Ovary (tissue), 3 donors: ENCODE measurements around the gene CHD3.

Experiments
- EP300 ChIP-seq: sonication (generic); formaldehyde crosslinking; IDR thresholded peaks from one replicate; pipeline ENCODE4 v1.6.1; 2017; ENCODE audit warnings: antibody characterized with exemption
- POLR2A ChIP-seq: fragments of 450-650 bp; IDR thresholded peaks from one replicate; pipeline ENCODE4 v1.6.1; 2017; ENCODE audit warnings: antibody characterized with exemption, mild to moderate bottlenecking, moderate library complexity
- TF ChIP-seq, protein P1 (sequence below), 3 donors: fragments of 450-650 bp in 2 of 3; fragments of 200-600 bp in 1 of 3; IDR thresholded peaks; one replicate each; pipeline versions ENCODE4 v1.5.1 to v1.8.0; 2016 to 2022; ENCODE audit warnings: antibody characterized with exemption in 3 of 3, mild to moderate bottlenecking in 1 of 3
- donor health status: DM: no; HTN: no; CAD: no.

DNA sequence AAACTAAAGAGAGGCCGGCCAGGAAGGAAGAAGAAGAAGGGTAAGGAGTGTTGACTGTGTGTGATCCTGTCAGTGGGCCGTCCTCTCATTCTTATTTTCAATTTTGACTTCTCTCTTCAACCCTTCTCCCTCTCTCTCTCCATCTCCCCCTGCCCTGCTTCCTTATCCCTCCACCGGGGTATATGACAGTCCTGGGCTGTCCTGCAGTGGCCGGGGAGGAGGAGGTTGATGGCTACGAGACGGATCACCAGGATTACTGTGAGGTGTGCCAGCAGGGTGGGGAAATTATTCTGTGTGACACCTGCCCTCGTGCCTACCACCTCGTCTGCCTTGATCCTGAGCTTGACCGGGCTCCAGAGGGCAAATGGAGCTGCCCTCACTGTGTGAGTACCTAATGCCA is 5.6 kb downstream of the CHD3 start:
- TF ChIP-seq, protein P1, sequence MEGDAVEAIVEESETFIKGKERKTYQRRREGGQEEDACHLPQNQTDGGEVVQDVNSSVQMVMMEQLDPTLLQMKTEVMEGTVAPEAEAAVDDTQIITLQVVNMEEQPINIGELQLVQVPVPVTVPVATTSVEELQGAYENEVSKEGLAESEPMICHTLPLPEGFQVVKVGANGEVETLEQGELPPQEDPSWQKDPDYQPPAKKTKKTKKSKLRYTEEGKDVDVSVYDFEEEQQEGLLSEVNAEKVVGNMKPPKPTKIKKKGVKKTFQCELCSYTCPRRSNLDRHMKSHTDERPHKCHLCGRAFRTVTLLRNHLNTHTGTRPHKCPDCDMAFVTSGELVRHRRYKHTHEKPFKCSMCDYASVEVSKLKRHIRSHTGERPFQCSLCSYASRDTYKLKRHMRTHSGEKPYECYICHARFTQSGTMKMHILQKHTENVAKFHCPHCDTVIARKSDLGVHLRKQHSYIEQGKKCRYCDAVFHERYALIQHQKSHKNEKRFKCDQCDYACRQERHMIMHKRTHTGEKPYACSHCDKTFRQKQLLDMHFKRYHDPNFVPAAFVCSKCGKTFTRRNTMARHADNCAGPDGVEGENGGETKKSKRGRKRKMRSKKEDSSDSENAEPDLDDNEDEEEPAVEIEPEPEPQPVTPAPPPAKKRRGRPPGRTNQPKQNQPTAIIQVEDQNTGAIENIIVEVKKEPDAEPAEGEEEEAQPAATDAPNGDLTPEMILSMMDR (IDR thresholded peaks at IDR 0.05): no peak
- TF ChIP-seq POLR2A (no peak), EP300 (no peak)
